Neutrophil (primary cell): ENCODE data around the gene ELSPBP1.

Source experiments
- H3K27ac ChIP-seq: fragments of 200-600 bp; sonication (generic); 2 replicates; pipeline ENCODE4 v1.5.1; 2016; ENCODE audit warnings: mild to moderate bottlenecking, moderate library complexity
- H3K27me3 ChIP-seq: fragments of 200-600 bp; sonication (generic); 2 replicates; pipeline ENCODE4 v1.6.0; 2016; ENCODE audit warnings: mild to moderate bottlenecking
- H3K36me3 ChIP-seq: fragments of 200-600 bp; sonication (generic); 2 replicates; pipeline ENCODE4 v1.5.1; 2017
- H3K4me1 ChIP-seq, 2 experiments: fragments of 200-600 bp in 1 of 2; sonication (generic) in 1 of 2; 1 replicate in 1 of 2; 2 replicates in 1 of 2; pipeline versions ENCODE4 v1.5.1 to v1.6.1; 2013 to 2016; ENCODE audit warnings: low read depth in 1 of 2, low read length in 1 of 2, mild to moderate bottlenecking in 1 of 2, moderate library complexity in 1 of 2; ENCODE audit not compliant: control insufficient read depth in 1 of 2, insufficient read depth in 1 of 2
- H3K4me3 ChIP-seq, 2 experiments: fragments of 200-600 bp in 1 of 2; sonication (generic) in 1 of 2; 1 replicate in 1 of 2; 2 replicates in 1 of 2; pipeline ENCODE4 v1.5.1; 2013 to 2016; ENCODE audit warnings: low read depth in 1 of 2, low read length in 1 of 2, mild to moderate bottlenecking in 1 of 2, moderate library complexity in 1 of 2
- H3K9me3 ChIP-seq: fragments of 200-600 bp; sonication (generic); 2 replicates; pipeline ENCODE4 v1.5.1; 2016
- TF ChIP-seq, protein P1 (sequence below): fragments of 200-600 bp; sonication (generic); IDR thresholded peaks from 2 replicates; pipeline ENCODE4 v1.5.1; 2016; ENCODE audit warnings: antibody characterized with exemption

The ELSPBP1 gene

DNA sequence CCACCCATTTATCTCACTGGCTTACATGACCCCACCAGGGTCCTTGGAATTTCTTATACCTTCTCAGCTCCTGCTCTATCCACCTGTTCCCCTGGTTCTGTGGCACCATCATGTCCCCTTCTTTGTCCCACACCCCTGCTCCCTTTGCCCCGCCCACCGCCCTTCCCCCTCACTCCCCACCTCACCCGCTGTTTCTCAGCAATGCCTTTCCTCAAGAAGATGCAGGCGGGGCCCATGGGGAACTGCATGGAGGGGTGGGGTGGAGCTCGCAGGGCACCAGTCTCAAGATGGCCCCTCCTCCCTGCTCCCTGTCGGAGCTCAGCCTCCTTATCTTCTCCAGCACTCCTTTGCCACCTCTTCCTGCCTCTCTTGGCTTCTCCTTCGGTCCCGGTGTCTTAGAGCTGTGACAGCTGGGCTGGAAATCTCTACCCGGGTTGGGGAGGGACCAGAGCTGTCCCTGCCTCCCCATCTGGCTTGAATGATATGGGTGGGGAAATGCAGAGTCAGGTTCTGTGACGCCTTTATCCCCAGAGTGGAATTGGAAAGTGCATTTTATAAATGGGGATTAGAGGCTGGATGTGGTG, 49.3 kb downstream of the ELSPBP1 start, which contains the start of gene CABP5:
Gene CABP5 (minus strand): TSS at position 405 of the 584 bp plus-strand sequence. CDS start 157 bp downstream, at position 248.
- Histone ChIP-seq H3K9me3 (no peaks in the 10 kb centered on the region), H3K4me3 (no peak within 1 kb of the TSS), H3K4me1 (no peaks in the 10 kb centered on the region), H3K27me3 (peaks cover 4% of the 10 kb centered on the region), H3K27ac (no peak within 1 kb of the TSS), H3K36me3 (no peaks in the 10 kb centered on the region)
- TF ChIP-seq, protein P1, sequence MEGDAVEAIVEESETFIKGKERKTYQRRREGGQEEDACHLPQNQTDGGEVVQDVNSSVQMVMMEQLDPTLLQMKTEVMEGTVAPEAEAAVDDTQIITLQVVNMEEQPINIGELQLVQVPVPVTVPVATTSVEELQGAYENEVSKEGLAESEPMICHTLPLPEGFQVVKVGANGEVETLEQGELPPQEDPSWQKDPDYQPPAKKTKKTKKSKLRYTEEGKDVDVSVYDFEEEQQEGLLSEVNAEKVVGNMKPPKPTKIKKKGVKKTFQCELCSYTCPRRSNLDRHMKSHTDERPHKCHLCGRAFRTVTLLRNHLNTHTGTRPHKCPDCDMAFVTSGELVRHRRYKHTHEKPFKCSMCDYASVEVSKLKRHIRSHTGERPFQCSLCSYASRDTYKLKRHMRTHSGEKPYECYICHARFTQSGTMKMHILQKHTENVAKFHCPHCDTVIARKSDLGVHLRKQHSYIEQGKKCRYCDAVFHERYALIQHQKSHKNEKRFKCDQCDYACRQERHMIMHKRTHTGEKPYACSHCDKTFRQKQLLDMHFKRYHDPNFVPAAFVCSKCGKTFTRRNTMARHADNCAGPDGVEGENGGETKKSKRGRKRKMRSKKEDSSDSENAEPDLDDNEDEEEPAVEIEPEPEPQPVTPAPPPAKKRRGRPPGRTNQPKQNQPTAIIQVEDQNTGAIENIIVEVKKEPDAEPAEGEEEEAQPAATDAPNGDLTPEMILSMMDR = no peak

DNA sequence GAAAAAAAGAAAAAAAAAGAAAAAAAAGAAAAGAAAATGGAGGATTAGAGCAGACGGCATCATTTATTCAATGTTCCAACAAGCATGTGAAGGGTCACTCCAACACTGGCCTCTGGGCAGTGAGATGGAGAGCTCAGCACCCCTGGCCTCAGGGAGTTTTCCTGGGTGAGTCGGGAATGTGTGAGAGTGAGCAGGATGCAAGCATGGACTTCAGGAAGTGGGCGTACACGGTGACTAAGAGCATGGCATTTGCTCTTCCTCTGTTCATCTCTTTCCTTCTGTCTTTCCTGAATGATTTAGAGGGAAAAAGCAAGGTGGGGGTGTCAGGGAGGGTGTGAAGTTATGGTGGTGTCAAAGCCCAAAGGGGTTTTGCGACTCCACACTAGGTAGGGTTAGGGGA, 50.1 kb downstream of the ELSPBP1 start:
- H3K4me3 ChIP-seq = no peak overlapping the region
- TF ChIP-seq, protein P1 = no peak
- H3K27ac ChIP-seq = no peak overlapping the region
- H3K4me1 ChIP-seq = no peaks in the 10 kb centered on the region
- H3K27me3 ChIP-seq = peaks cover 4% of the 10 kb centered on the region
- no peaks in the 10 kb centered on the region for H3K36me3 ChIP-seq
- H3K9me3 ChIP-seq = no peaks in the 10 kb centered on the region

- Histone ChIP-seq H3K9me3 (no peaks in the 10 kb centered on the region), H3K4me1 (no peaks in the 10 kb centered on the region), H3K36me3 (no peaks in the 10 kb centered on the region), H3K4me3 (no peak overlapping the region), H3K27ac (no peak overlapping the region), H3K27me3 (no peaks in the 10 kb centered on the region)
- TF ChIP-seq, protein P1 = no peak
Measured at GRCh38 chr19:48051335-48052033, 57.1 kb downstream of the ELSPBP1 start.

GRCh38 chr19:48053076-48053475, 58.6 kb downstream of the ELSPBP1 start:
- Histone ChIP-seq H3K36me3 (no peaks in the 10 kb centered on the region), H3K9me3 (no peaks in the 10 kb centered on the region), H3K4me3 (no peak overlapping the region), H3K27ac (no peak overlapping the region), H3K27me3 (no peaks in the 10 kb centered on the region), H3K4me1 (no peaks in the 10 kb centered on the region)
- TF ChIP-seq, protein P1 = no peak

GRCh38 chr19:48053856-48054255, 59.4 kb downstream of the ELSPBP1 start:
- no peaks in the 10 kb centered on the region for H3K36me3 ChIP-seq
- TF ChIP-seq, protein P1 = no peak
- H3K4me1 ChIP-seq = no peaks in the 10 kb centered on the region
- no peak overlapping the region for H3K4me3 ChIP-seq
- no peak overlapping the region for H3K27ac ChIP-seq
- no peaks in the 10 kb centered on the region for H3K9me3 ChIP-seq
- no peaks in the 10 kb centered on the region for H3K27me3 ChIP-seq
